Measurements from ENCODE around the gene DNAH6. TPM values are rescaled to one million over a fixed set of nuclear protein-coding genes. Genes with fewer than 3 reads are reported as not detected.

Gene DNAH6
- total RNA-seq, 1 experiment from 2014 or later, result 1.6 TPM

GRCh38 chr2:84861539-84861938 lies 345.2 kb downstream of the DNAH6 start:
- POLR2A ChIA-PET, result no interaction called here
- CTCF ChIA-PET, result interaction anchor here (1.6 kb wide), 1 partner anchor 64 kb away, joined by 6 read pairs; no protein-coding TSS in a partner anchor
- no peak overlapping the region for H3K9ac ChIP-seq (ENCODE audit: low read length)

GRCh38 chr2:84862006-84862405 lies 345.7 kb downstream of the DNAH6 start:
- Histone ChIP-seq H3K79me2 (ENCODE audit: insufficient read depth, low read length) (no peaks in the 10 kb centered on the region), H3K9me3 (ENCODE audit: control insufficient read depth in 1 of 2, insufficient read depth in 1 of 2, low read depth in 1 of 2, low read length in 2 of 2) (no peaks in the 10 kb centered on the region), H3K4me3 (replicated peaks in 1 of 2; ENCODE audit: low read depth in 1 of 2, low read length in 2 of 2) (no peak overlapping the region), H3K4me2 (ENCODE audit: low read length) (no peak overlapping the region), H3K9ac (ENCODE audit: low read length) (no peak overlapping the region), H4K20me1 (ENCODE audit: insufficient read depth) (no peaks in the 10 kb centered on the region), H3K9me2 (ENCODE audit: insufficient read depth) (no peaks in the 10 kb centered on the region), H3K27me3 (ENCODE audit: insufficient read depth, low read length) (no peaks in the 10 kb centered on the region), H3K36me3 (ENCODE audit: control insufficient read depth in 1 of 2, insufficient read depth in 2 of 2, low read length in 2 of 2) (no peaks in the 10 kb centered on the region), H3K27ac (ENCODE audit: low read depth, low read length) (no peak overlapping the region), H2AFZ (ENCODE audit: low read depth, low read length, poor library complexity, severe bottlenecking) (no peak overlapping the region), H3K4me1 (ENCODE audit: control insufficient read depth in 1 of 2, insufficient read depth in 2 of 2, low read length in 2 of 2) (no peaks in the 10 kb centered on the region)
- no peak for DNase-seq (ENCODE audit: low read depth, low spot score)
- CTCF ChIA-PET, result interaction anchor here (1.6 kb wide), 1 partner anchor 64 kb away, joined by 6 read pairs; no protein-coding TSS in a partner anchor
- POLR2A ChIA-PET, result no interaction called here
- TF ChIP-seq REST (IDR thresholded peaks at IDR 0.05; ENCODE audit: low read depth) (no peak), TCF7L2 (IDR thresholded peaks at IDR 0.05; ENCODE audit: borderline replicate concordance, extremely low read depth, insufficient read depth, insufficient read length) (no peak)
- no TSS peak for BruUV-seq (replicated peaks)
- RAD21 ChIA-PET (ENCODE audit: low non-redundant PET in 1 of 2, low total read pairs in 2 of 2, uncharacterized antibody in 2 of 2, unreplicated experiment in 2 of 2), result no interaction called here
- ATAC-seq, result no peak
- intact Hi-C loops (cut with micrococcal nuclease), result no loop called here

More at GRCh38 chr2:84861539-84861938, 345.2 kb downstream of the DNAH6 start:
- RAD21 ChIA-PET (ENCODE audit: low non-redundant PET in 1 of 2, low total read pairs in 2 of 2, uncharacterized antibody in 2 of 2, unreplicated experiment in 2 of 2), result no interaction called here
- DNase-seq (ENCODE audit: low read depth, low spot score) (no peak), ATAC-seq (no peak)
- Histone ChIP-seq H3K27ac (ENCODE audit: low read depth, low read length) (no peak overlapping the region), H3K9me2 (ENCODE audit: insufficient read depth) (no peaks in the 10 kb centered on the region), H4K20me1 (ENCODE audit: insufficient read depth) (no peaks in the 10 kb centered on the region), H3K4me3 (replicated peaks in 1 of 2; ENCODE audit: low read depth in 1 of 2, low read length in 2 of 2) (no peak overlapping the region), H3K4me2 (ENCODE audit: low read length) (no peak overlapping the region), H3K27me3 (ENCODE audit: insufficient read depth, low read length) (no peaks in the 10 kb centered on the region), H3K79me2 (ENCODE audit: insufficient read depth, low read length) (no peaks in the 10 kb centered on the region), H3K4me1 (ENCODE audit: control insufficient read depth in 1 of 2, insufficient read depth in 2 of 2, low read length in 2 of 2) (no peaks in the 10 kb centered on the region), H3K36me3 (ENCODE audit: control insufficient read depth in 1 of 2, insufficient read depth in 2 of 2, low read length in 2 of 2) (no peaks in the 10 kb centered on the region), H2AFZ (ENCODE audit: low read depth, low read length, poor library complexity, severe bottlenecking) (no peak overlapping the region), H3K9me3 (ENCODE audit: control insufficient read depth in 1 of 2, insufficient read depth in 1 of 2, low read depth in 1 of 2, low read length in 2 of 2) (no peaks in the 10 kb centered on the region)
- BruUV-seq (replicated peaks), result no TSS peak
- TF ChIP-seq RAD21 (IDR thresholded peaks at IDR 0.05; ENCODE audit: low read depth), result no peak
- no peak for TF ChIP-seq CBX3 (IDR thresholded peaks at IDR 0.05; ENCODE audit: low read depth)
- no peak for TF ChIP-seq CEBPB (IDR thresholded peaks at IDR 0.05; ENCODE audit: low read depth)
- TF ChIP-seq JUND (IDR thresholded peaks at IDR 0.05), result no peak
- intact Hi-C loops (cut with micrococcal nuclease), result no loop called here
